Measurements from ENCODE around the gene AGK. TPM values are rescaled to one million over a fixed set of nuclear protein-coding genes. Genes with fewer than 3 reads are reported as not detected.

Gene AGK
- total and polyA plus RNA-seq, 2 of the 8 experiments (the other 6 are each of a cell fraction or from before 2014, with no cell fraction given), result 25.8 to 34.0 TPM

- H4K5ac ChIP-seq (ENCODE audit: insufficient read length, low read depth, low read length), result no peak overlapping the region
- ChIA-PET POLR2A (ENCODE audit: partially characterized antibody) (interaction anchor here (0.7 to 1.1 kb wide), 2 partner anchors 14 to 21 kb away, joined by 3 read pairs; no protein-coding TSS in a partner anchor), CTCF (ENCODE audit: partially characterized antibody) (interaction anchor here (0.8 to 1.3 kb wide), 2 partner anchors 22 to 79 kb away, joined by 3 read pairs; no protein-coding TSS in a partner anchor)
- H3K18ac ChIP-seq (ENCODE audit: extremely low read depth, low read length), result no peak overlapping the region
- H2AFZ ChIP-seq (ENCODE audit: low read length), result no peak overlapping the region
- WGBS, 2 experiments (ENCODE audit: extremely low coverage in 1 of 2, insufficient coverage in 1 of 2, insufficient read length in 1 of 2, insufficient replicate concordance in 2 of 2, low coverage in 1 of 2, low lambda C conversion rate in 2 of 2, missing lambda C conversion rate in 1 of 2), result 94% methylated on average over 1 of the region's 1 CpG; no CpG with 5 or more reads in 1 of the 2 experiments
- no peak overlapping the region for H2BK5ac ChIP-seq (ENCODE audit: low read depth, low read length)
- no peak overlapping the region for H3K23ac ChIP-seq (ENCODE audit: insufficient read length)
- H2BK20ac ChIP-seq (ENCODE audit: low read length), result no peak overlapping the region
- FAIRE-seq, result no peak
- no peak overlapping the region for H3K4me3 ChIP-seq (ENCODE audit: extremely low read depth in 1 of 4, insufficient read depth in 2 of 4, low read depth in 3 of 4, low read length in 4 of 4)
- H3K9ac ChIP-seq (replicated peaks in 1 of 4; ENCODE audit: extremely low read depth in 1 of 4, low read depth in 3 of 4, low read length in 3 of 4), result no peak overlapping the region
- no peak overlapping the region for H3K4me2 ChIP-seq (ENCODE audit: insufficient read depth in 1 of 2, low read depth in 2 of 2, low read length in 2 of 2)
- DNase-seq (ENCODE audit: low read depth in 1 of 2, low spot score in 2 of 2), result no peak
- no peak overlapping the region for H3K27ac ChIP-seq (ENCODE audit: low read depth, low read length)
- no peak overlapping the region for H3K56ac ChIP-seq (replicated peaks; ENCODE audit: insufficient read length, low read depth, low read length)
- peaks cover 0 to 9% (median 1%) of the 10 kb centered on the region in 4 experiments; a peak in 1 of 8 replicates for H3K36me3 ChIP-seq (ENCODE audit: control insufficient read depth in 2 of 4, insufficient read depth in 4 of 4, low read length in 3 of 4)
- no peak overlapping the region for H4K8ac ChIP-seq (ENCODE audit: extremely low read depth, insufficient read depth, low read length)
- H3K9me3 ChIP-seq (ENCODE audit: insufficient read depth in 2 of 2, low read depth in 1 of 2, low read length in 1 of 2), result no peaks in the 10 kb centered on the region
- no peak overlapping the region for H2BK15ac ChIP-seq (ENCODE audit: low read length)
- no peak overlapping the region for H2BK120ac ChIP-seq (replicated peaks; ENCODE audit: low read depth, low read length)
- H3K4me1 ChIP-seq (replicated peaks in 1 of 4; ENCODE audit: control insufficient read depth in 3 of 4, insufficient read depth in 4 of 4, low read length in 3 of 4), result no peaks in the 10 kb centered on the region; a peak in 1 of 7 replicates
- no peaks in the 10 kb centered on the region for H3K23me2 ChIP-seq (ENCODE audit: low read depth, low read length)
- no peaks in the 10 kb centered on the region for H4K20me1 ChIP-seq (replicated peaks in 1 of 2; ENCODE audit: control insufficient read depth in 1 of 2, insufficient read depth in 2 of 2, low read length in 2 of 2)
- H3K27me3 ChIP-seq (replicated peaks in 1 of 4; ENCODE audit: control insufficient read depth in 3 of 4, extremely low read depth in 1 of 4, insufficient read depth in 3 of 4, low read length in 3 of 4), result no peaks in the 10 kb centered on the region
- no peak overlapping the region for H3K14ac ChIP-seq (ENCODE audit: insufficient read length)
- no peak overlapping the region for H2AK5ac ChIP-seq (ENCODE audit: low read depth, low read length)
- H3K79me2 ChIP-seq (ENCODE audit: control insufficient read depth in 1 of 2, insufficient read depth in 2 of 2, low read length in 2 of 2), result no peaks in the 10 kb centered on the region
- H3K4ac ChIP-seq (replicated peaks; ENCODE audit: insufficient read length, low read depth, low read length), result no peak overlapping the region
- H3K79me1 ChIP-seq (ENCODE audit: low read depth, low read length), result no peaks in the 10 kb centered on the region
- no peak overlapping the region for H2BK12ac ChIP-seq (ENCODE audit: low read depth, low read length)
- no peak overlapping the region for H4K91ac ChIP-seq (replicated peaks; ENCODE audit: insufficient read length, low read length)
- TF ChIP-seq SP2 (IDR thresholded peaks at IDR 0.05; ENCODE audit: low read length), result no peak
- no peak for TF ChIP-seq KDM1A (IDR thresholded peaks at IDR 0.05; ENCODE audit: borderline replicate concordance, low read length)
- TF ChIP-seq ASH2L (IDR thresholded peaks at IDR 0.05; ENCODE audit: low read length), result no peak
- TF ChIP-seq SIX5 (IDR thresholded peaks at IDR 0.05; ENCODE audit: low read depth, low read length), result no peak
- no peak for TF ChIP-seq CHD1 (IDR thresholded peaks at IDR 0.05; ENCODE audit: low read depth, low read length)
- TF ChIP-seq SP4 (IDR thresholded peaks at IDR 0.05; ENCODE audit: low read length), result no peak
- TF ChIP-seq JUND (IDR thresholded peaks at IDR 0.05; ENCODE audit: low read length), result no peak
- TF ChIP-seq E2F6 (IDR thresholded peaks at IDR 0.05), result no peak
- no peak for TF ChIP-seq RNF2 (IDR thresholded peaks at IDR 0.05; ENCODE audit: borderline replicate concordance, low read depth, low read length, missing control alignments, poor library complexity, severe bottlenecking)
- no peak for TF ChIP-seq GABPA (IDR thresholded peaks at IDR 0.05; ENCODE audit: borderline replicate concordance, insufficient read depth, low read length)
Measured at GRCh38 chr7:141571059-141571458, 19.8 kb downstream of the AGK start.
